GM13977 (cell line): Measurements from ENCODE around the gene RANBP17.
"Not testable (repeated sequence)": the region's sequence is repeated elsewhere in the genome, so short reads cannot be mapped to it uniquely, and the experiment has no call there.

Experiments used
- DNase-seq: peaks from one replicate; pipeline ENCODE4 v3.0.0; 2012; ENCODE audit warnings: low spot score
- in situ Hi-C: fragments of 300-500 bp; cut with MboI; formaldehyde crosslinking; loops from one replicate; pipeline ENCODE4 v1.12.0; 2022; ENCODE audit warnings: low sequenced_read_pairs, low pct_unique_long_range_greater_than_20kb, mixed read lengths, inconsistent platforms; ENCODE audit not compliant: unreplicated experiment
- TF ChIP-seq, protein P1 (sequence below): IDR thresholded peaks from 2 replicates; pipeline ENCODE4 v1.5.1; 2012; ENCODE audit warnings: mild to moderate bottlenecking, control low read depth; ENCODE audit not compliant: insufficient read depth; ENCODE audit errors: extremely low read depth, missing control alignments

RANBP17 gene

DNA sequence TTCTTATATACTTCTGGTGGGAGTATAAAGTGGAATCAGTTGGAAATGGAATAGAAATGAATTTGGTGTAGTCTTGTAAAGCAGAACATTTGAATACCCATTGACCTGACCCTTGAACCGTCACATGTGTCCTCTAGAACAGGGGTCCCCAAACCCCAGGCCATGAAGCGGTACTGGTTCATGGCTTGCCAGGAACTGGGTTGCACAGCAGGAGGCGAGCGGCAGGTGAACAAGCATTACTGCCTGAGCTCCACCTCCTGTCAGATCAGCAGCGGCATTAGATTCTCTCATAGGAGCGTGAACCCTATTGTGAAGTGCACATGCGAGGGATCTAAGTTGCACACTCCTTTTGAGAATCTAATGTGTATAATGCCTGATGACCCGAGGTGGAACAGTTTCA, 80.0 kb downstream of the RANBP17 start:
- TF ChIP-seq, protein P1, sequence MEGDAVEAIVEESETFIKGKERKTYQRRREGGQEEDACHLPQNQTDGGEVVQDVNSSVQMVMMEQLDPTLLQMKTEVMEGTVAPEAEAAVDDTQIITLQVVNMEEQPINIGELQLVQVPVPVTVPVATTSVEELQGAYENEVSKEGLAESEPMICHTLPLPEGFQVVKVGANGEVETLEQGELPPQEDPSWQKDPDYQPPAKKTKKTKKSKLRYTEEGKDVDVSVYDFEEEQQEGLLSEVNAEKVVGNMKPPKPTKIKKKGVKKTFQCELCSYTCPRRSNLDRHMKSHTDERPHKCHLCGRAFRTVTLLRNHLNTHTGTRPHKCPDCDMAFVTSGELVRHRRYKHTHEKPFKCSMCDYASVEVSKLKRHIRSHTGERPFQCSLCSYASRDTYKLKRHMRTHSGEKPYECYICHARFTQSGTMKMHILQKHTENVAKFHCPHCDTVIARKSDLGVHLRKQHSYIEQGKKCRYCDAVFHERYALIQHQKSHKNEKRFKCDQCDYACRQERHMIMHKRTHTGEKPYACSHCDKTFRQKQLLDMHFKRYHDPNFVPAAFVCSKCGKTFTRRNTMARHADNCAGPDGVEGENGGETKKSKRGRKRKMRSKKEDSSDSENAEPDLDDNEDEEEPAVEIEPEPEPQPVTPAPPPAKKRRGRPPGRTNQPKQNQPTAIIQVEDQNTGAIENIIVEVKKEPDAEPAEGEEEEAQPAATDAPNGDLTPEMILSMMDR, result no peak
- DNase-seq, result no peak
- in situ Hi-C loops, result no loop called here

DNA sequence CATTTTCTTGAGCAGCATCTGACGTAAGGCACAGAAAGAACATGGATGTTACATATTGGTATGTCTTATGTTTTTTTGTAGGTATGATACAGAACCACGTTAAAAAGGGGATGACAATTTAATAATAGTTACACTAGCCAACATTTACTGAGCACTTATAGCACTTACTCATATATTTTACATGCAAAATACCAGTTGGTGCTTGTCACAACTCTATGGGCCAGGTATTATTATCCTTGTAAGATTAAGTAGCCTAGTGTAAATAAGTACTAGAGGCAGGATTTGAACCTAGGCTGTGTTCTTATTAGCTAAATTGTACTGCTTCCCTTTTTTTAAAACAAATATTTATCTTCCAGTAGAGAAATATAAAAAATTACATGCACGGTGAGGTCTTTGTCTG, 83.5 kb downstream of the RANBP17 start:
- DNase-seq, result no peak
- in situ Hi-C loops, result no loop called here
- TF ChIP-seq, protein P1, result no peak

DNA sequence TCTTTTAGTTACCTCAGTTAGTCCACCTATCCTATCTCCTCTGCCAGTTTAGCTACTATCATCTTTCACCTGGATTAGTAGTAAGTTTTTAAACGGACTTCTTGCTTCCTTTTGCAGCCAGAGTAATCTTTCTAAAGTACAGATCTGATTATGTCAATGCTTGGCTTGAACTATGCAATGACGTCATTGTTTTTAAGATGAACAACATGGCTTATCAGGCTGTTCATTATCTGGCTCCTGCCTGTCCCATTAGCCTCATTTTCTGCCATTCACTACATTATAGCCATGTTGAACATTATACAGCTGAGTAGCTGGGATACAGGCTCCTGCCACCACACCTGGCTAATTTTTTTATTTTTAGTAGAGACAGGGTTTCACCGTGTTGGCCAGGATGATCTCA, 98.7 kb downstream of the RANBP17 start:
- DNase-seq, result no peak
- in situ Hi-C loops, result no loop called here
- TF ChIP-seq, protein P1, result no peak

DNA sequence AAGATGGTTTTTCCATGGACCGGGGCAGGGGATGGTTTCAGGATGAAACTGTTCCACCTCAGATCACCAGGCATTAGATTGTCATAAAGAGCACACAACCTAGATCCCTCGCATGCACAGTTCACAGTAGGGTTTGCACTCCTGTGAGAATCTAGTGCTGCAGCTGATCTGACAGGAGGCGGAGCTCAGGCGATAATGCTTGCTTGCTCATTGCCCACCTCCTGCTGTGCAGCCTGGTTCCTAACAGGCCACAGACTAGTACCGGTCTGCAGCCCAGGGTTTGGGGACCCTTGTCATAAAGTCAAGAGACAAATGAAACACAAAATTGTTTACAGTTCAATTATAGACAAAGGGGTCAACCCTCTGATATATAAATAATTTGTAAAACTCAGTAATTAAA, 101.7 kb downstream of the RANBP17 start:
- in situ Hi-C loops, result no loop called here
- no peak for DNase-seq
- TF ChIP-seq, protein P1, result no peak

DNA sequence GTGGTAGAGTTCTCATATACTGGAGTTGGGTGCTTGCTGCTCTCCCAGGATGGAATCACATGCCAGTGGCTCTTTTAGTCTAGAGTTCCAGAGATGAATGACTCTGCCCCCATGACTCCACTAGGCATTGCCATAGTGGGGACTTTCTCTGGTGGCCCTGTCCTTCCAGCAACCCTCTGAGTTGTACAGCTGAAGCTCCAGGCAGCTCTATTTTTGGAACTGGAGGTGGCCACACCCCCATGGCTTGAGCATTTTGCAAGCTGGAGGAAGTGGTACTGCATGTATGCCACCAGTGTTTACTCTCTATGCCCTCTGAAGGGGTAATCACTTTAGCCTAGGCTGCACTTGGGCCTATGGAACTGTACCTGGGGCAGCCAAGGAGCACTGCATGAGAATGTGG, 112.6 kb downstream of the RANBP17 start:
- TF ChIP-seq, protein P1, result no peak
- in situ Hi-C loops, result no loop called here
- no peak for DNase-seq

DNA sequence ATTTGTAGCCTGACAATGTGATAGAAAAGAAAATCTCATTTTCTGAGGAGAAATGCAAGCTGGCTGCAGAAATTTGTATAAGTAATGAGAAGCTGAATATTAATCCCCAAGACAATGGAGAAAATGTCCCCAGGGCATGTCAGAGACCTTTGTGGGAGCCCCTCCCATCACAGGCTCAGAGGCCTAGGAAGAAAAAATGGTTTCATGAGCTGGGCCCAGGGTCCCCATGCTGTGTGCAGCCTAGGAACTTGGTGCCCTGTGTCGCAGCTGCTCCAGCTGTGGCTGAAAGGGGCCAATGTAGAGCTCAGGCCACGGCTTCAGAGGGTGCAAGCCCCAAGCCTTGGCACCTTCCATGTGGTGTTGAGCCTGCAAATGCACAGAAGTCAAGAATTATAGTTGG, 118.4 kb downstream of the RANBP17 start:
- in situ Hi-C loops, DNase-seq: not testable (repeated sequence)

DNA sequence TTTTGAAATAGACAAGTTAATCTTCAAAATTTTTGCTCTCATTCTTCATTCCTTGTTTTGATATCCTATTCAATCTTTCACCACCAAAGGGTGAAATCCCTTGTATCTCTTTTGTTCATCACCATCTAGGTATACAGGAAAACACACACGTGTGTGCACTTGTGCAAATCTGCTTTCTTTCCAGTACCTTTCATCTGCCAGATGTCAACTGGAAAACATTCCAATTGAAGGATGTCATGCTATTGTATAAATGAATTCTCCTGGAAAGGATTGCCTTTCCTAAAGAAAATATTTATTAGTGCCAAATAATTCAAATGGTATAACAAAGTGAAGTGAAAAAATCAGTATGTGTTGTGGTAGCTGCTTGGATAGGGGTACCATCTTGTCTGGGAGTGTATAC, 123.7 kb downstream of the RANBP17 start:
- in situ Hi-C loops, result no loop called here
- TF ChIP-seq, protein P1, result no peak

More for the DNA sequence above, 123.7 kb downstream of the RANBP17 start:
- no peak for DNase-seq
